ENCODE data around the gene AFF3.

AFF3 gene

DNA sequence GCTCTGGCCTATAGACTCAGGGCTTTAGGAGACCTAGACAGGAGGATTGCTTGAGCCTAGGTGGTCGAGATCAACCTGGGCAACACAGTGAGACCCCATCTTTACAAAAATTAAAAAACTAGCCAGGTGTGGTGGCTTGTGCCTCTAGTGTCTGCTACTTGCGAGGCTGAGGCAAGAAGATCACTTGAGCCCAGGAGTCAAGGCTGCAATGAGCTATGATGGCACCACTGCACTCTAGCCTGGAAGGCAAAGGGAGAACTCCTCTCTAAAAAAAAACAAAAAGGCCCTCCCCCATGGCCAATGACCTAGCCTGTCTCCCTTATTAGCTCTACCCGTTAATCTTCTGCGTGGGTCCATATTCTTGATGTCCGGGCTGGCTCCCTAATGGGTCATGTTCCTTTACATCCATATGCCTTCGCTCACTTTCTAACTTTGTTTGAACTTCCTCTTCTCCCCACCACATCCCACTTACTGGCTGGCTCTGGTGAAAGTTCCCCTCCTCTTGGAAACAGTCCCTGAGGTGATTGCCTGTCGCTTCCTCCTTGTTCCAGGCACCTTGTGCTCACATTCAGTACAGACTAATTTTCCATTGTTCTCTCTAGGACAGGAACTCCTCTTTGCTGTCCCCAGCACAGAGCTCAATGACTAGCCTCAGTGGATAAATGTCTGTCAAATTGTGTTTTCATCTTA, 103.0 kb downstream of the AFF3 start:
- no peak for DNase-seq

DNA sequence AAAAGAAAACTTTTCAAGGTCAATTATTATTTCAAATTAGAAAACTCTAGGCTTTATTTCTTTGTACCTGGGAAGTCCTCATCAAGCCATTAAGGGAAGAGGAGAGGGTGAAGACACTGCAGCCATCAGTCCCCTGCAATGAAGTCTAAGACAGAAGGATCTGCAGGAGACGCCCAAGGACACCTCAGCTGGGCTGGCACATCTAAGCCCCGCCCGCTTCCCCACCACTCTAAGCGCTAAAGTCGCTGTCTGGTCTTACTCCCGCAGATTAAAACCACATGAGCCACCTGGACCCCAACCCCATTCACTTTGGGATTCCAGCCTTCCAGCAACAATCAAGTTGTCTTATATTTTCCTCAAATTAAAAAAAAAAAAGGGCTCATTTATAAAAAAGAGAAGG, 104.4 kb downstream of the AFF3 start:
- DNase-seq, result no peak

DNA sequence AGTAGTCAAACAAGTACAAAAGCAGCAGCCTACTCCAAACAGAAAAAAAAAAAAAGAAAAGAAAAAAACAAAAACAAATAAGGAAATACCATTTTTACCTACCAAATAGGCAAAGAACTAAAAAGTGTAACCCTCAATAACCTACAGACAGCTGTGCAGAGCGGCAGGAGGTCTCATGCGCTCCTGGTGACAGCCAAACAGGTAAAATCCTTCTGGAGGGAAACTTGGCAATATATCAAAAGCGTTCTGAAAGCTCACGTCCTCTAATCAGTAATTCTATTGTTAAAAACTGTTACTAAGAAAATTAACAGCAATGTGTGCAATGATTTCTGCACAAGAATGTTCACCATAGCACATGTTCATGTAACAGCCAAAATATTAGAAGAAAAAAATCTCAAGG, 105.6 kb downstream of the AFF3 start:
- no peak for DNase-seq

DNA sequence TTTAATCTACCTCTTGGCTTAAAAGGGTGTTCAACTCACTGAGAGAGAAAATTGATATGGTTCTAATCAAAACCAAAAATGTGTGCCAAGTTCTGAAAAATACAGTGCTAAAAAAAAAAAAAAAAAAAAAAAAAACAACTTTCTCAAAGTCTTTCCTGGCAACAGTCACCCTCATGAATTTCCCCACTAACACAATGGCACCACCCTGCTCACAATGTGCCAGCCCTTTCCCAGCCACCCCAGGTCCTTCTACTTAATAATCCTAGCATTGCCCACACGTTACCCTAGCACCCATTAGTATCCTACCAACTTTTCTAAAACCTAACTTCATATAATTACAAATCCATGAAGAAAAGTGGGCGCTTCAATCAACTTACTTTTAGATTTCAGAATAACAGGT, 106.4 kb downstream of the AFF3 start:
- DNase-seq, result no peak

DNA sequence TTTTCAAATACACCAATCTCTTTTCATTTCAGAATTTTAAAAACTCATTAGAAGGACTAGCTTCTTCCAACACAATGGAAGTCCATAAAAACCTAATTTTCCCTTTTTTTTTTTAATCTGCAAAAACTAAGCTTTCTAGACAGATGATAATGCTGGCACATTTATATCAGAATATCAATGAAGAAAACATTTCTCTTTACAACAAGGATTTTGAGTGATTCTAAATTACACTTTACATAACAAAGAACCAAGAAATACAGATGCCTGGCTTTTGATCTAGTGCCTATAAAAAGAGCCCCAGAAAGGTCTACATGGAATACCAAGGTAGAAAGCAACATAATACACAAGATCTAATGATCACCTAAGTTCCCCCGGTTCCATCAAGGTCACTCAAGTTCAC, 108.0 kb downstream of the AFF3 start:
- DNase-seq, result no peak

DNA sequence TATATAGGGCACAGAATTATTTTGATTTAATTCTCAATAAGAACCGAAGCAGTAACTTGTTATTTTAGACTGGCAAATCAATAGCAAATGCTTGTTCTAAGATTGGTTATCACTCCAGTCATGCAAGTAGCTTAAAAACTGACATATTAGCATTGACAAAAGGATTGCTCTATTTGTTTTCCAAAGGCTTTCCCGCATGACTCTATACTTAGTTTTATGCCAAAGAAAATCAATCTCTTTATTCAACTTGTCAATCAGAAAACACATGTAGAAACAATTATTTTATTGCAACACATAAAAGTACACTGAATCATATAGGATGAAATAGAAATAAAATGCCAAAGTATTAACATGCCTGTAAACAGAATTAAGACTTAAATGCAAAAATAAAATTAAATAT, 108.4 kb downstream of the AFF3 start:
- no peak for DNase-seq

DNA sequence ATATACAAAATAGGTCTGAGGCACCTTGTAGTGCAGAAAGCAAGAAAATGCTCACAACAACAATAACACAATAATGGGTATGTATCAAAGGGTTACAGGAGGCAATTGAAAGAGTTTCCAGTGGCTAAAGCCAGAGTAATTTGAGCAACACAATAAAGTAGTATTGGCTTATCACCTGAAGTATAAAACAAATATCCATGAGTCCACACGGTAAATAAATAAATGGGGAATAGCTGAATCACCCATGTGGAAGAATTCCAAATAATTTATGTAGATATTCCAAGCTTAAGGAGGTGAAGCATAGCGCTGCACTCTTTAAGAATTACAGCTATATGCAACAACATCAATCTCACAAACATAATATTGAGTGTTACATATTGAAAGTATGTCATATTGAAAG, 110.8 kb downstream of the AFF3 start:
- no peak for DNase-seq

DNA sequence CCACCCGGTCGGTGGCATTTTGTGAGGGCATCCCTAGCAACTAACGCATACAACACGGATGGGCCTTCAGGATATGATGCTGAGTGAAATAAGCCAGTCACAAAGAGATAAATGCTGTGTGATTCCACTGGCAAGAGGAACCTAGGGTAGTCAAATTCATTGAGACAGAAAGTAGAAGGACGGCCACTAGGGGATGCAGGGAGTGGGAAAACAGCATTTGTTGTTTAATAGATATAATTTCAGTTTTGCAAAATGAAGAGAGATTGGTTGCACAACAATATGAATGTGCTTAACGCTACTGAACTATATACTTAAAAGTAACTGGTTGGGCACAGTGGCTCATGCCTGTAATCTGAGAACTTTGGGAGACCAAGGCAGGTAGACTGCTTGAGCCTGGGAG, 112.9 kb downstream of the AFF3 start:
- no peak for DNase-seq

DNA sequence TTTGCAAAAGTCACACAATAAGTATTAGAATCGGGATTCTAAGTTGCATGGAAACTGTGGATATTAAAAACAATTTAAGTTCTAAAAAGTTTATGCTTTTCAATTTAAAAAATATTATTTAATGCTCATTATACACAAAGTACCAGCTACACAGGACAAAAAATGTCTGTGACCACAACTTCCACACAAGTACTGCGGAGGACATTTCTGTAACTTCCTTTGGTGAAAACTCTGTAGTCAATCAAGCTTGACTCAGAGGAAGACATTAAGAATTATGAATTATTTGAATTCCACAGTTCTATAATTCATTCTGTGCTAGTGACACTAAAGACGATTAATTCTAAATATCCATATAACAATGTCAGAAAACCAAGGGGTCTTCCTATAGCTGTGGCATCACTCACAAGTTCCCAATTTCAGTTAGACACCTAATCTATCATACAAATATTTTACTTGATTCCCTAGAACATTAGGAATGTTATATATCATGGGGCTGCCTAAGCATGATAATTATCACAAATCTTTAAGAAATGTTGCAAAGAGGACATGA, 120.5 kb downstream of the AFF3 start:
- no peak for DNase-seq

DNA sequence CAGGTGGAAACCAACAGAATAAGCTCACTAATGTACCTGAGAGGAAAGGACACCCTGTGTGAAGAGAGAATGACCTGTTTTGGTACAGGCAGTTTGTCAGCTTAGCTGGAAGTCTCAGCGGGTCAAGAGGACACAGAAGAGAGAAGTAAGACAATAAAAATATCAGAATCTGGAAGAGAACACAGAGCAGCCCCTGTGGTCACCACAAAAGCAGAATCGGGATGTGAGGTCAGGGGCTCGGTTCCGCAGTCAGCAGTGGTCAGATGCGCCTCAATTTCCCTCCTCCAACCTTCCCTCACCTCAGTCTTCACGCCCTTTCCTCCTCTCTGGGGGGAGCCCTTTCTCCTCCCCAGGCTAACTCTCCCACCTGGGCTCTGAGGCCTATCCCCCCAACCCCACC, 122.9 kb downstream of the AFF3 start:
- no peak for DNase-seq

DNA sequence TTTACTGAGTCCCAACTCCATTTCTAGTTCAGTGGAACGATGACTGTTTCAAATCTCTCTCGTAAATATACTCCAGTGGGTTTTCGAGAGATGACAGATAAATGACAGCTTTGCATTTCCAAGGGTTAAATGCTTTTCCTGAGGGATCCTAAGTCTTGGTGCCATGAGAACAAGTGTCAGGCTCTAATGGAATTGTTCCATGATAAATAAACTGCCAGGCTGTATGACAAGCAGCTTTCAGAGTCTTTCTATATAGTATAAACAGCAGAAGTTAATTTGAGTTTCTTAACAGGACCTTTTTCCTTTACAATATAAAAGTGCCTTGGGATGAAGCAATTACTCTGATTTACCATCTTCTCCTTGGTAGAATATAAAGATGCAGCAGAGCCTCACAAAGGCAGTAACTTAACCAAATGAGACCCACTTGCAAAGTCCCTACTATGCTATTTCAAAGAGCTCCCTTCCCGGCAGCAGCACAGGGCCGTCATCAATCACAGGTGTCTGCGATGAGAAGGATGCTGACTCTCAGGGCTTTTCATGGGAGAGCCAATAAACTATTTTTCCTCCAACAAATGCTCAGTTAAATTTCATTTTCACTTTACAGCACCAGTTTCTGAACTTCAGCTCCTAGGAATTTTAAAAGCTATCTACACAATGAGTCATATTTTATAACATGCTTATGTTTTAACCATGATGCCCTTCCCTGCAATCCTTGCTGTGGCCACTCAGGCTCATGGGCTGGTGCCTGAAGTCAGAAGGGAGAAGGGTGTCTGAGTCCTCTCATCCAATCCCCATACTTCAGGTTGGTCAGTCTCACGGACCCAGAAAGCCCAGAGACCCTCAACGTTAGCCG, 123.8 kb downstream of the AFF3 start:
- DNase-seq, result no peak

DNA sequence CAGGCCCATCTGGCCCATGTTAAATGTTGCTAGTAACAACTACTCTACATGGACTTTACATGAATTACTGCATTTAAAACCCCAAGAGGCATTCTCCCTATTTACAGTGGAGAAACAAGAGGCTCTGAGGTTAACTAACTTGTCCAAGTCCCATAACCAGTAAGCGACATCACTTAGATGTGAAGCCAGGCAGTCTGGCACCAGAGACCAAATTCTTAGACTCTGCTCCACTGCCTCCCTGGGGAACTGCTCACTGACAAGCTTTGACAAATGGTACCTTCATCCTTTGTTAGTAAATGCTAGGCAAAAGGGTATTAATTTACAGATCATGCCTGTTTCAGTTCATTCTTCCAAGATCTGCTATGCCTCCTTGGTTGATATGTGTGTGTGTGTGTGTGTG, 124.8 kb downstream of the AFF3 start:
- no peak for DNase-seq

DNA sequence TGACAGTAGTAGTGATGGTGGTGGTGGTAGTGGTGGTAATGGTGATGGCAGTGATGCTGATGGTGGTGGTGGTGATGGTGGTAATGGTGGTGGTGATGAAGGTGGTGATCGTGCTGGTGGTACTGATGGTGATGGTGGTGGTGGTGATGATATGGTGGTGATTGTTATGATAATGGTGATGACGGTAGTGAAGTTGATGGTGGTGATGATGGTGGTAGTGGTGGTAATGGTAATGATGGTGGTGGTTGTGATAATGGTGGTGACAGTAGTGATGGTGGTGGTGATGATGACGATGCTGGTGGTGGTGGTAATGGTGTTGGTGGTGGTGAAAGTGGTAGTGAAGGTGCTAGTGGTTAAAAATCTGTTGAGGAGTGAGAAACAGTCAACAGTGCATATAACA, 125.6 kb downstream of the AFF3 start:
- no peak for DNase-seq

DNA sequence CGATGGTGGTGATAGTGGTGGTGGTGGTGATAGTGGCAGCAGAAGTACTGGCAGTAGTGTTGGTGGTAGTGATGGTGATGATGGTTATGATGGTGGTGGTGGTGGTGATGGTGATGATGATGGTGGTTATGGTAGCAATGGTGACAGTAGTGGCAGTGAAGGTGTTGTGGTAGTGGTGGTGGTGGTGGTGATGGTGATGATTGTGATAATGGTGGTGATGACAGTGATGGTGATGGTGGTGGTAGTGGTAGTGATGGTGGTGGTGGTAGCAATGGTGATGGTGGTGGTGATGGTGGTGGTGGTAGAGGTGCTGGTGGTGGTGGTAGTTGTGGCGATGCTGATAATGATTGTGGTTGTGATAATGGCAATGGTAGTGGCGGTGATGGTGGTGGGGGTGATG, 126.5 kb downstream of the AFF3 start:
- DNase-seq, result no peak

DNA sequence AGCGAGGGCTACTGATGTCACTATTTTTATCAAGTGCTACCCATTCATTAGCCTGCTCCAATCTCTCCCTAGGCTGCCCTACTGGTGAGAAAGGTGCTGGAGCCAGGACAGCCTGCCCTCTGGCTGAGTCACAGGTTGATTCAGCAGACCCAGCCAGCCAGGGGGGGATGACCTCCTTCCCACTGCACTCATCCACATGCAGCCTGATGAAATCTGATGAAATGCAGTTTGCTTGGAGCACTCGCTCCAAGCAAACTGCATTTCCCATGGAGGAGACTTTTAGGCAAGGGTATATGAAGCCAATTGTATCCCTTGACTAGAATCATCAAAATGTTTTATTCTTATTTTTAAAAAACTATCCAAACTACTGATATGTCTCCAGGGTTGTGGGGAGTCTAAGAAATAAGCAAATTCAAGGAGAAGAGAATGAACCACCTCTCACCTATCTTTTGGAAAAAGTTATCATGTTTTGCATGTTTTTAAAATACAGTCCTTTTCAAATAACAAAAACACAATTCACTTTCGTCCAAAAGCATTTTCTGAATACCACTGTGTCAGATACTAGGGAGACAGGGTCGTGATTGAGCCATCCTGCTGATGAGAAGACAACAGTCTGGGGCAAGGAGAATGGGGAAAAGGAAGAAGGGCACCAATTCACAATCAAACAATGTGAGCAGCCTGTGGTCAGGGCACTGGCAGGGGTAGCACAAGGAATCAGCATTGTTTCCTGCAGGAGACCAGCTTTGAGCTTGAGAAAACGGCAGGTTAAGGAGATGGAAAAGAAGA, 128.3 kb downstream of the AFF3 start:
- no peak for DNase-seq

DNA sequence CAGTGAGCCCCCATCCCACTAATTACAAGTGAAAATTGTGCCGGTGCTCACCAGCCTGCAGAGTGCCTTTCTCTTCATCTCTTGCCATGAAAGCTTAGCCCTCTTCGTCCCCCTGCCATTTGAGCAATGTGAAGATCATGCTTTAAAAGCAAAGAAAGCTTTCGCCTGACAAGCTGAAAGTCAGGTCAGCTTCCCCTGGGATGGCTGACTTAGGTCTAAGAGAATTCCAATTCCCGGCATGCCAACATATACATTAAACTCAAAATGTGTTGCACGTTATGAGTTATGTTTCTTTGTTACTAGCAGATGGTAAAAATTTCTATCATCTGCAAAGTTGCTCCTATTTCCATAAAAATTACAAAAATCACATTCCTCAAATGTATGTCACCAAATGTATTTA, 129.8 kb downstream of the AFF3 start:
- no peak for DNase-seq

DNA sequence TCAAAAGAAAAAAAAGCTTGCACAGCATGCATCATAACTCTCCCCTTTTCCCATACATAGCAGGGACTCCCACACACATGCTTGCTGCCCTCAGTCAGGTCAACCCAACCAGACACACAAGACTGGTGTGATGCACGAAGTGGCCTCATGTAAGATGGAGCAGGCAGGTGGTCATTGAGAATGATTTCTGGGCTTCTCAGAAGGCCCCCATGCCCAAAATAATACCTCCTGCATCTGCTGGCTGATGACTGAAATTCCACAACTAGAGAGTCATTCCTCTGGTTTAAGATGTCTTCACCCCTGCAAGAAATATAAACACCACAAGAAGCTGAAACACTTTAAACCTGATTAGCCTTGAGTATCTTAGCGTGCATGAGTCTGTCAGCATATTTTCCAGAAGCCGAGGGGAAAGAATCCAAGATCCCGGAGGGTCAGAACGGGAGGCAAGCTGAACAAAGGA, 131.1 kb downstream of the AFF3 start:
- no peak for DNase-seq

DNA sequence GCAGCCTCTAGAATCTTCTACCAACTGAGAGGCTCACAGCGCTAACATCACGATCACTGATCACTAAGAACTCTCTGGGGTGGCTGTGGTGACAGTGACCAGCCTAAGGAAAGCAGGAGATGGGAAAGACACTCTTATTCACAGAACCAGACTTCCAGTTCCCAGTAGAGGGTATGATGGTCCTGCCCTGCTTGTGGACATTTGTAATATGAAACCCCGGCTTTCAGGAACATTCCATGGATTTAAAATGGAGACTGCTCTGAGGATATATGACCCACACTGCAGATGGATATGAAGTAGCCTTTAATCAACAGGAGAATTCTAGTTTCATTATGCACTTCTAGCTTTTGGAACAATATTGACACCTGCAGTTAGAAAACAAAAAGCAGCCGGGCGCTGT, 131.8 kb downstream of the AFF3 start:
- DNase-seq, result no peak

DNA sequence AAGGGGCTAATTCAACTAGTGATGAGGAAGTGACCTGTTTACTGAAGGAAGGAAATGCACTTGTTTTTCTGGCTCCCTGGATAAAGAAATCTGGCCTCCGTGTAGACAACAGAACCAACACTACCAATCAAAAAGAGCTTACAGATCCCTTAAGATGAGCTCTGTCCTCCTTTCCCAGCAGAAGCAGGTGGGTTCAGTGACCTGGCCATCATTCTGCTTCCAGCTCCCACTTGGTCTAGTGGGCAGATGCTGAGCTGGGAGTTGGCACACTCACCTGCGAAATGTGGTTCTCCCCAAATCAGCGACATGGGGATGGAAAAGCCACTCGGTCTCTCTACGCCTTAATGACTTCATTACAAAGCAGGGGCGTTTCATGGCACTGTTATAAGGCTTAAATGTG, 132.6 kb downstream of the AFF3 start:
- DNase-seq, result no peak

DNA sequence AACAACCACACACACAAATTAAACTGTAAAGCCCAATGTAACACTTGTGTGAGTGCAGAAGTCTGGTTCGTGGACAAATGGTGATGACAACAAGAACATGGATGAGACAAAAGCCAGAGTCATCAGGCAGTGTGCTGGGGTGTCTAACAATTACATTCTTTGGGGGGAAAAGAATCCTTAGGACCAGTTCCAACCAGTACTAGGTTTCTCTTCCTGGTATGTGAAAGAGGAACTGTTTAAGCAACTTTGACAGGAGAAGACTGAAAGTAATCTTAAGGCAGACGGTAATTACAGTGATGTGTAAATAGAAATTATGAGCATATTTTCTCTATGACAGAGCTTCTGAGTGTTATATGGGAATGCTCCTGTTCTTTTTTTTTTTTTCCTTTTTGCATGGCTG, 133.4 kb downstream of the AFF3 start:
- DNase-seq, result no peak

DNA sequence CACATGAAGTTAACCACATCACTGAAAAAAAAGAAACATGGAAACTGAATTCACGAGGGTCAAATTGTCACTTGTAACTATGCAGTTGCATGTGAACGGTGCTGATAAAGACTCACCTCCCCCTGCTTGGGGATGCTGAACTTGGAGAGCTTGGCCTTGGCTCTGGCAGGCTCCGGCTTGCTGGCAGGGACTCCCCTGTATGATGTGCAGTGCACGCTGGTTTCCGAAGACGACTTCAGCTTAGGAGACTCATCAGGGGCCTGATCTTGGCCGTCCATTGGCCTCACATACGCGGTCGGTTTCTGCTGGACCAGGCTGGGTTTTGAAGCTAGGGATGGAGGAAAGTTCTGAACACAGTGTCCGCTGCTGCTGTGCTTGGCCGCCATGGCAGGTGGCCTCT, 135.9 kb downstream of the AFF3 start:
- DNase-seq, result no peak

DNA sequence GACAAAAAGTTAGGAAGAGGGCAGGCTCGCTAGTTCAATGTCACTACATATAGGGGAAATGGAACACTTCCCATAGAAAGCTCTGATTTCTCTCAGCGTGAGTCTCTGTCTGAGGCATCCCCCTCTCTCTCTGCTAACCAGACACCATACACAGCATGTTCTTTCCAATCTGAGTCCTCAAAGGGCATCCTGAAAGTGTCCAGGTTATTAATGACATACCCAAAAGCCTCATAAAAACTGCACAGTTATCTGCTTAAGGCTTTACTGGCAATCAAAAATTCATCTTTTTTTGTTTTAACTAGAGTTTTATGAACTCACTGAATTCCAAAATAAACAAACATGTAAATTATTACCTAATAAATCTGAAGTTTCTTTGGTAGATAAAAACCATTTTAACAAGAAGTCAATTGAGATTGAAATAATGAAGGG, 137.4 kb downstream of the AFF3 start:
- no peak for DNase-seq

DNA sequence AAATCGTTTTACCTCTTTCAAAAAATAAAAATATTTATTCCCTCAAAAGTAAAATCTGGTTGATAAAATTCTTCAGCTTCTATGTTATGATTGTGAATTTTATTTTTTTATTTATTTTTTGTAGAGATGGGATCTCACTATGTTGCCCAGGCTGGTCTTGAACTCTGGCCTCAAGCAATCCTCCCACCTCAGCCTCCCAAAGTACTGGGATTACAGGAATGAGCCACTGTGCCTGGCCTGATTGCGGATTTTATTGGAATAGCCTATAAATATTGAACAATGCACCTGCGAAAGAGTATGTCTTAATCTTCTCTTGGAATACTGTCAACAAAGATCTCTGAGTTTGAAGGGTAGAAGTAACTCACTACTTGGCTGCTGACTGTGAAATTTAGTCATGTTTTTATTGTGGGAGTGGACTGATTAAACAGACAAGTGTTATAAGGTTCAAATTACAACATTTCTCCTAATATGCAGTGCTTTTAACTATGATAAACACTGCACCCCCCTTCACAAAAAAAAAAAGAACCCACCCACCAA, 138.0 kb downstream of the AFF3 start:
- no peak for DNase-seq

Measured in activated CD4-positive, alpha-beta T cell treated with anti-CD3 and anti-CD28 coated beads, Interleukin-10, Interleukin-2, amounts not matched to agents 100 ng/mL and 50 ng/mL, durations not matched to agents 16 hours and 8 hours (primary cell).